Thoracic aorta (tissue), 2 donors: ENCODE data around the gene STRADA. TPM values are rescaled to one million over a fixed set of nuclear protein-coding genes. Genes with fewer than 3 reads are reported as not detected.

Experiments used
- ATAC-seq: fragments of 150-250 bp; one replicate; pipeline ENCODE4 v1.8.0; 2017; ENCODE audit warnings: low read depth; ENCODE audit not compliant: insufficient number of reproducible peaks, low FRiP score
- DNase-seq: peaks from one replicate; pipeline ENCODE4 v3.0.0-alpha.2; 2020; ENCODE audit warnings: low spot score
- H3K27ac ChIP-seq, 2 donors: fragments of 200-600 bp; sonication (generic); 1 replicate in 1 of 2; 2 replicates in 1 of 2; pipeline ENCODE4 v1.5.1; 2016; ENCODE audit warnings: mild to moderate bottlenecking in 2 of 2, moderate library complexity in 2 of 2
- H3K27me3 ChIP-seq: fragments of 200-600 bp; sonication (generic); replicated peaks from 2 replicates; pipeline ENCODE4 v1.6.0; 2016; ENCODE audit warnings: mild to moderate bottlenecking; ENCODE audit not compliant: insufficient read depth
- H3K36me3 ChIP-seq: fragments of 200-600 bp; sonication (generic); one replicate; pipeline ENCODE4 v1.5.1; 2016
- H3K4me1 ChIP-seq, 2 donors: fragments of 200-600 bp; sonication (generic); 1 replicate in 1 of 2; 2 replicates in 1 of 2; pipeline versions ENCODE4 v1.5.1 to v1.6.0; 2016; ENCODE audit warnings: low read depth in 2 of 2, mild to moderate bottlenecking in 1 of 2; ENCODE audit not compliant: control insufficient read depth in 1 of 2
- H3K4me3 ChIP-seq: fragments of 200-600 bp; sonication (generic); 2 replicates; pipeline ENCODE4 v1.5.1; 2016; ENCODE audit warnings: mild to moderate bottlenecking
- H3K9me3 ChIP-seq: fragments of 200-600 bp; sonication (generic); 2 replicates; pipeline ENCODE4 v1.5.1; 2016
- CTCF ChIP-seq: fragments of 200-600 bp; sonication (generic); IDR thresholded peaks from one replicate; pipeline ENCODE4 v1.5.1; 2019; ENCODE audit warnings: antibody characterized with exemption
- total RNA-seq, 2 donors: library from RNA; depleted of rRNA; stranded (reverse); fragments of >200 nt; gene quantifications; one replicate each; pipeline versions ENCODE4 v1.1.0 to v1.2.3, GENCODE V29; 2016

Gene STRADA
- total RNA-seq, 2 donors from 2014 or later = 40.9 to 62.2 TPM

- DNase-seq (no peak), ATAC-seq (no peak)
- H3K27ac ChIP-seq = no peak overlapping the region
- H3K4me1 ChIP-seq = peaks cover 3 to 16% of the 10 kb centered on the region in 2 donors
- peaks cover 35% of the 10 kb centered on the region for H3K36me3 ChIP-seq
- TF ChIP-seq CTCF = no peak
- no peaks in the 10 kb centered on the region for H3K9me3 ChIP-seq
- H3K4me3 ChIP-seq = no peak overlapping the region
- H3K27me3 ChIP-seq = no peaks in the 10 kb centered on the region
Measured at GRCh38 chr17:63695889-63696288, 45.7 kb downstream of the STRADA start.

DNA sequence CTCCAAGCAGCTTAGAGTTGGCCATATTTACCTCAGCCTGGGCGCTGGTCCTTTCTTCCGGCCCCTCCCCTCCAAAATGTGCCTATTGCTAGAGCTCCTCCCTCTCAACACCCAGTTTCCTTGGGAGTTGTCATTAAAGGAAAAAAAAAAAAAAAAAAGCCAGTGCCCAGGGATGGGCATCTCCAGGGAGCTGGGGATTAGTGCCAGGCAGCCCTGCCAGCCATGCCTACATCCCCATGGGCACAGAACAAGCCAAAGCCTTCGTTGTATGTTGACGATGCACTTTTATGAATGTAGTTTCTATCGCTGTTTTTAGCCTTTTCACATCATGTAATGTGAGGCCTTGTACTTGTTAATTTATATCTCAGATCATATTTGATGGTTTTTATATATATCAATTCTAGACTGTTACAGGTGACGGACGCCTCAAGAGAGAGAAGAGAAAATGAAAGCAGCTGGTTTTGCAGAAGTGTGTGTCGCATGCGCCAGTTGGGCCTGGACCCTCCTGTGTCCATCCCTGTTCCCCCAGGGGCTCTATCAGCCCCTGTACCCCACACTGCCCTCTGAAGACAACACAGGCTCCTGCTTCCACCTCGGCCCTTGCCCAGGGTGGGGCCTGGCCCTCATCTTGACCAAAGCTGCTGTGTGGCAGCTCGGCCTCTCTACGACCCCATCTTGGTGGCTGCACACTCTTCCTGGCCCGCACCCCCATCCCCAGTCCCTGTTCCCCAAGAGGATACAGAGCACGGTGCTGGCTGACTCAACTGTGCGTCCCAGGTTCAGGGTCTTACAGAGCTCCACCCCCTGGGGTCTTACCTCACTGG lies 46.4 kb downstream of the STRADA start:
- Histone ChIP-seq H3K27ac (peak overlapping the region in 1 of 2 donors; percentile 18), H3K36me3 (peaks cover 42% of the 10 kb centered on the region), H3K4me1 (peaks cover 0 to 9% of the 10 kb centered on the region in 2 donors), H3K4me3 (no peak overlapping the region), H3K27me3 (no peaks in the 10 kb centered on the region), H3K9me3 (no peaks in the 10 kb centered on the region)
- DNase-seq (no peak), ATAC-seq (no peak)
- TF ChIP-seq CTCF = no peak

DNA sequence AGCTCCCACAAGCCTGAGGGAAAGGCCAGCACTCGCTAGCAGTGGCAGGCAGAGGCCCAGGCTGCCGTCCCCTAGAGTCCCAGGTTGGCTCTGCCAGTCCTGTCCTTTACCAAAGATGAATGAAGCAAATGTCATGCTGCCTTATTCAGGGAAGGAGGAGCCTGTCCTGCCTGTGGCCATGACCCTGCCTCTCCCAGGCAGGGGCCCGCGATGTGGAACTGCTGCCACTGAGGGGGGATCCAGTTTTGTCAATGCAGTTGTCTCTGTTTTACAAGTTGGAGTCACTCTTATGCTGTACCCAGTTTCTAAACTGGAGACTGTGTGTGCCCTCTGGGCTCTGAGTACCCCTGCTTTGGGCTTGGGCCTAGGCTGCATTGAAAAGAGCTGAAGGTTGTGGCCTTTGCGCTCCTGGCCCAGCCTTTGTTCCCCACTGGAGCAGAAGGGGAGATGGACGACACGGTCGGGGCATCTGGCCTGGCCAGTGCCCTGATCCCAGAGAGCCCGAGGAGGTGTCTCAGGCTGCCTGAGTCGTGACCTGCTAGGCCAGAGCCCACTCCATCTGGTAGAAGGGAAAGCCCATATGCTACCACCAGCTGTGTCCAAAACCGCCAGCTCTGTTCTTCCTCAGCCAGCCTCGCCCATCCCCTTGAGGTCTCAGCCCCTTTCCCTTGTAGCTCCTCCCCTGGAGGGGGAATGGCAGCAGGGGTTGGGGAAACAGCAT lies 47.2 kb downstream of the STRADA start:
- peaks cover 0 to 8% of the 10 kb centered on the region in 2 donors for H3K4me1 ChIP-seq
- ATAC-seq (no peak), DNase-seq (no peak)

GRCh38 chr17:63693411-63694113 lies 48.0 kb downstream of the STRADA start:
- Histone ChIP-seq H3K4me1 (no peaks in the 10 kb centered on the region), H3K27ac (no peak overlapping the region), H3K27me3 (no peaks in the 10 kb centered on the region), H3K4me3 (no peak overlapping the region), H3K36me3 (peaks cover 58% of the 10 kb centered on the region), H3K9me3 (no peaks in the 10 kb centered on the region)
- no peak for TF ChIP-seq CTCF
- ATAC-seq = no peak
- no peak for DNase-seq

More for the DNA sequence above, 47.2 kb downstream of the STRADA start:
- Histone ChIP-seq H3K27me3 (no peaks in the 10 kb centered on the region), H3K27ac (no peak overlapping the region), H3K9me3 (no peaks in the 10 kb centered on the region), H3K36me3 (peaks cover 50% of the 10 kb centered on the region), H3K4me3 (no peak overlapping the region)
- no peak for TF ChIP-seq CTCF
